CD4-positive, alpha-beta T cell treated with Interleukin-2 at 100 ng/mL for 4 hours (primary cell): ENCODE results near the gene COX4I2.
"Not testable (repeated sequence)": the region's sequence is repeated elsewhere in the genome, so short reads cannot be mapped to it uniquely, and the experiment has no call there.

ENCODE experiments used
- DNase-seq: peaks from one replicate; pipeline ENCODE4 v3.0.0-alpha.2; 2020; ENCODE audit warnings: low spot score

The COX4I2 gene

DNA sequence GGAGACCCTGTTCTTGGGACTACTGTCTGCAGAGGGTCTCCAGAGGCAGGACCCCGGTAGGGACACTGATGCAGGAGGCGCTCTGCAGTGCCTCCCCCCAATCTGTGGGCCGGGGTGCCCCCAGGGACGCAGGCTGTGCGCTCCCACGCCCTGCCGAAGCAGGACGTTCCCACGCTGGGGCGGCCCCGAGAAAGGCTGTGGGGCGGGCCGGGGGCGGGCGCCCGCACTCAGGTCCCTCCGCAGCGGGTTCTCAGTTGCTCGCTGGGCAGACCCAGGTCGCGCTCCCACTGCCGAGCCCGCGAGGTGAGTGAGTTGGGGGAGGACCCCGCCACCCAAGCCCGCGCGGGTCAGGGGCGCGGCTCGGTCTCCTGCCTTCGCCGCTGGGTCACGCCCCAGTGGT, at the start of gene COX4I2:
TSS of gene COX4I2 (plus strand) at position 253 of the 400 bp plus-strand sequence. CDS start 1,106 bp downstream, outside the sequence.
- no peak for DNase-seq

DNA sequence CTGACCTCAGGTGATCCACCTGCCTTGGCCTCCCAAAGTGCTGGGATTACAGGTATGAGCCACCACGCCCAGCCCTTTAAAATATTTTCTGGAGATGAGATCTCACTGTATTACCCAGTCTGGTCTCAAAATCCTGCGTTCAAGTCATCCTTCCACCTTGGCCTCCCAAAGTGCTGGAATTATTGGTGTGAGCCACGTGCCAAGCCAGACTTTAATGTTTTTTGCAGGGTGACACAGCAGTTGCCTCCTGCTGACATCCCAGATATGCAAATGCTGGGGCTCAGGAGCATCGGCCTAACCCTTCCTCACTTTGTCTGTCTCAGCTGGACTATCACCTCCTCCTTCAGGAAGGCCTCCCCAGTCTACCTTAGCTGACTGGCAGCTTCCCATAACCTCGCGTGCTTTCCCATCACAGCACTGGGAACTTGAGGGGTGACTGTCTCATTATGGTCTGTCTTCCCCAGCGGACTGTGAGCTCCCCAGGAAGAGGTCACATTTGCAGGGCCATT, 46.9 kb upstream of the COX4I2 start:
- DNase-seq: no peak

DNA sequence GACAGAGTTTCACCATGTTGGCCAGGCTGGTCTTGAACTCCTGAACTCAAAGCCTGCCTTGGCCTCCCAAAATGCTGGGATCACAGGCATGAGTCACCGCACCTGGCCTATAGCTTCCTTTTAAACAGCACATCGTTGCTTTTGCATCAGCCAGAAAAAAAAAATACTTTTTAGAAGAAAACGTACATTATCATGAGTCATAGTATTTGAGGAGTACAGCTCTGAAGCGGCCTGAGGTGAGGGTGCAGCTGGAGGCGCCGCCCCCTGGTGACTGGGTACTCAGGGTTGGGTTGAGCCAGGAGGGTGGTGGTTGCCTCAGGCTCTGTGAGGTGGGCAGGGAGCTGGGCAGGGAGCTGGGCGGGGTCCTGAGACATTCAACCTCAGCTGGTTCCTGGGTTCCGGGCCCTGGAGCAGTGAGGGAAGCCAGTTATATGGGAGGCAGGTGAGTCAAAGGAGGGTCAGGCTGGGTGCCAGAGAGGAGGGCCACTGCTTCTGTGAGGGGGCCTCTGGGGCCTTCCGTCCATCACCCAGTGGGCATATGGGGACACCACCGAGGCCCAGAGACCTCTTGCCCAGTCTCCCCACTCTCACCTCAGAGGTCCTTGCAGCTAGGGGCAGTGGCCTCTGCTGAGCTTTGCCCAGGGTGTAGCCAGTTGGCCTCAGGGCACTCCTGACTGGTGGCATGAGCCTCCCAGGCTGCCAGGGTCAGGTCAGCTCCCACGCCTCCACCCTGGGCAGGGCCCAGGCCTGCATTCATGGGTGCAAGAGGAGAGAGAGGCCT, 44.3 kb upstream of the COX4I2 start:
- no peak for DNase-seq

DNA sequence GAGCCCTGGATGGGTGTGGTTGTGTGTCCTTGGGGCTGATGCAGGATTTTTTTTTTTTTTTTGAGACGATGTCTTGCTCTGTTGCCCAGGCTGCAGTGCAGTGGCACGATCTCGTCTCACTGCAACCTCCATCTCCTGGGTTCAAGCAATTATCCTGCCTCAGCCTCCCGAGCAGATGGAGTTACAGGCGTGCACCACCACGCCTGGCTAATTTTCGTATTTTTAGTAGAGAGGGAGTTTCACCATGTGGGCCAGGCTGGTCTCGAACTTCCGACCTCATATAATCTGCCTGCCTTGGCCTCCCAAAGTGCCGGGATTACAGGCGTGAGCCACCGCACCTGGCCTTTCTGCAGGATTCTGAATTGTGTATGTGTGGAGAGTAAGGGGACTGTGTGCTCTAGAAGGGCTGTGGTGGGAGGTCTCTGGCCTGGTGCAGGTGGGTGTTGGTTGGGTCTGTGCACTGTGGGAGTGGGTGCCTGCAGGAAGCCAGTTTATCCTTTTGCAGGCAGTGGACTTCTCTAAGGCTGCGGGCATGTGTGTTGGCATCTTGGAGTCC, 43.6 kb upstream of the COX4I2 start:
- DNase-seq: no peak

DNA sequence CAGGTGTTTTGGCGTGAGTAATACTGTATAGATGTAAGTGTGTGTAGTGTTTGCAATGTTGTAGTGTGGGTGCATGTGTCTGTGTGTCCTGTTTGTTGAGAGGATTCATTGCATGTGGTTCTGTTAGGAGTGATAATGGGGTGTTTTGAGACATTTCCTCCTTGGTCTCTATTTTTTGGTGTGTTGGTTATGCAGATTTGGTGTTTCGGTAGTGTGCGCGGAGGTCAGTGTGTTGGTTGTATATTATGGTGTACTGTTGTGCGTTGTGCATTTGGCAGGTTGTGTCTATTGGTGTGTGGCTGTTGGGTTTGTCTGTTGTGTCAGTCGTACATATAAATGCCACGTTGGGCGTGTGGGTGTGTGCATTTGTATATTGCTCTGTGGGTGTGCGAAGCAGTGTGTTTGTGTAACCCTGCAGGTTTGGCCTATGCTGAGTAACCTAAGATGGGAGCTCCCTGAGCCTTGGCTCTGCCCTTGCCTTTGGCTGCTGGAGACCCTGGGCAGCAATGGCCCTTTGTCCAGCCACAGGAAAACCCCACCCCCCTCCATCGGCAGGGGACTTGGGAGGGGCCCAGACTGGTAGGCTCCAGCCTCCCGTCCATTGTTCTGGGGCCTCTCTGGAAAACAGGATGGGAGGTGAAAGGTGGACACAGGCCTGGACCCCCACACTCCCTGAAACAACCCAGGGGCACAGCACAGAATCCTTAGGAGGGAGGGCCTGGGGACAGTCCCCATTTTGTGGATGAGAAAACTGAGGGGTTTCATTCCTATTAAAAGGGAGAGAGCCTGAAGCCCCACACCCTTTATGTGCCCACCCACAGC, 42.9 kb upstream of the COX4I2 start:
- no peak for DNase-seq

DNA sequence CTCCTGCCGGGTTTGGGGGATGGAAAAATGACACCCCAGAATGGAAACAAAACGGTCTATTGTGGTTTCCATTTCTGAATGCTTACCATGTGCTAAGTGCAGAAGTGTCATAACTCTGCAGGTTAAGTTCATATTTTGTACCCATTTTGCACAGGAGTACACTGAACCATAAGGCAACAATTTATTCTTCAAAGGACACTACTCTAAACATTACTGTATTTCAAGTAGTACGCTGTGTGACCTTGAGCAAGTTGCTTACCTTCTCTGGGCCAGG, 42.4 kb upstream of the COX4I2 start:
- DNase-seq: no peak

DNA sequence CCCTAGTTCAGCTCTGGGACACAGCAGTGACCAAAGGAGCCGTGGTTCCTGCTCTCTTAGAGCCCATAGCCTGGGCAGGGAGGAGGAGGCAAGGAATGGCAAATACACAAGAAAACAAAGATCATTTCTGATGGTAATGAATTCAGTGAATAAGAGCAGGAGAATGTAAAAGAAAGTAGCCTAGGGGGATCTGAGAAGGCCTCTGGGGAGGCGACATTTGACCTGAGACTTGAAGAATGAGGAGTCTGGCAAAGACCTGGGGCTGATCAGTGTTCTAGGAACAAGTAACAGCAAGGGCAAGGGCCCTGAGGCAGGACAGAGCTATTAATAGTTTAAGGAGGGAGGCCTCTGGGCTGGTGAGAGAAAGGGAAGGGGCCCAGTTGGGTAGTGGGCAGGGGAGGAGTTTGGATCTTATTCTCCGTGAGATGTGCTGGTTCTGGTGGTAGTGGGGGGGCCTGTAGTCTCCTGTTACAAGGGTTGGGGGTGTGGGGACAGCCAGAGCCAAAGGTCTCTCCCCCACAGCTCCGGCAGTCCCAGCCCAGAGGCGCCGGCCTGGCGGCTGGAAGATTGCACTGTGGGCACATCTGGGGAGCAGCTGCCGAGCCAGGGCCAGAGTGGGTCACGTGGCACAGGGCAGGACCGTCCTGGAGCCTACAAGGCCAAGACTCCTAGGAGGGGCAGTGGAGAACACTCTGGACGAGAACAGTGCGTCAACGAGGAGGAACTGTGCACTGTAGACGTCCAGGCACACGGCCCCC, 41.9 kb upstream of the COX4I2 start:
- no peak for DNase-seq

DNA sequence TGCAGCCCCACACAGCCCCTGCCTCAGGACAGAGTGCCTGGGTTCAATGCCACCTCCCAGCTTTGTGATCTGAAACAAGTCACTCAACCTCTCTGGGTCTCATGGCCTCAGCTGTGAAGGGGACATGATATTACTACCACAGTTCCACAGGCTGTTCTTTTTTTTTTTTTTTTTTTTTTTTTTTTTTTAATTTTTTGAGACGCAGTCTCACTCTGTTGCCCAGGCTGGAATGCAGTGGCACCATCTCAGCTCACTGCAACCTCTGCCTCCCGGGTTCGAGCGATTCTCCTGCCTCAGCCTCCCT, 41.3 kb upstream of the COX4I2 start:
- not testable (repeated sequence) for DNase-seq

DNA sequence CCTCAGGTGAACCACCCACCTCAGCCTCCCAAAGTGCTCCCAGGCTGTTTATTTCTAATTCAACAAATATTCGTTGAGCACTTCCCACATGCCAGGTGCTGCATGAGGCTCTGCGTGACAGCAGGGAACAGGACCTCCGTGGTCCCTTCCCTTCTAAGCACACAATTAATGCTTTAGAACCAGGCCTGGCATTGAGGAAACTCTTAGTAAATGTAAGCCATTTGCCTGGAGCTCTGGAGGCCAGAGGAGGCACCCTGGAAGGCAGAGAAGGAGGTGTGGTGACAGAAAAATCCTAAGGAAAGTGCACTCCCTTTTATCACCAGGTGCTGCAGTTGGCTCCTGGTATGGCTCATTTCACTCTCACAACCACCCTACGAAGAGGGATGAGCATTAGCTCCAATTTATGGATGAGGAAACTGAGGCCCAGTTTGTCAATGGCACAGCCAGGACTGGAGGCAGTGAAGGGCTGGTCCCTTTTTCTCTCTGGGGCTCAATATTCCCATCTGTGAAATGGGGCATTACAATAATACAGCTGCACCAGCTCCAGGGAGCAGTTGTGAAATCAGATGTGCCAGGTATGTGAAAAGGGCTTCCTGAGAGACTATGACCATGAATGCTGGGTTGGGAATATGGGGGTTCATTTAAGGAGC, 40.8 kb upstream of the COX4I2 start:
- DNase-seq: no peak

DNA sequence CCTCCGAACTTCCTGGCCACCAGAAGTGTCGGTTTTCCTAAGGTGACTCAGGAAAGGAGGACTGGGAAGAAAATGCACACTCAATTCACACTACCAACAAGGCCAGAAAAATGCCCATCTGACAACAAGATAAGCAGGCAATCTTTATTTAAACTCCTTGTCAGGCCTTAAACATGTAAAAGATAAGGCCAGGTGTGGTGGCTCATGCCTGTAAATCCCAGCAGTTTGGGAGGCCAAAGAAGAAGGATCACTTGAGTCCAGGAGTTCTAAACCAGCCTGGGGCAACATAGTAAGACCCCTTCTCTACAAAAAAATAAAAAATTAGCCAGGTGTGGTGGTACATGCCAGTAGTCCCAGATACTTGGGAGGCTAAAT, 40.2 kb upstream of the COX4I2 start:
- no peak for DNase-seq

DNA sequence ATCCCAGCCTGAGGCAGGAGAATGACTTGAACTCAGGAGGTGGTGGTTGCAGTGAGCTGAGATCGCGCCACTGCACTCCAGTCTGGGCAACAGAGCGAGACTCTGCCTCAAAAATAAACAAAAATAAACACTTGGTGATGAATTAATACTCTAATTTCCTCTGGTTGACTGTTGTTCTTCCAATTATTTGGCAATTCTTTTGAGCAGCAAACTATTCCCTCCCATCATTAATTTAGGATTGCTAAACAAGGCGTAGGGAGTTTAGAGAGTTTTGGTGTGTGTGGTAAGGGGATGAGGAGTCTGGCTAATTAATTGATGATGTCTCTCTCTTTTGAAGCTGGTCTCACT, 35.3 kb upstream of the COX4I2 start:
- DNase-seq: no peak

DNA sequence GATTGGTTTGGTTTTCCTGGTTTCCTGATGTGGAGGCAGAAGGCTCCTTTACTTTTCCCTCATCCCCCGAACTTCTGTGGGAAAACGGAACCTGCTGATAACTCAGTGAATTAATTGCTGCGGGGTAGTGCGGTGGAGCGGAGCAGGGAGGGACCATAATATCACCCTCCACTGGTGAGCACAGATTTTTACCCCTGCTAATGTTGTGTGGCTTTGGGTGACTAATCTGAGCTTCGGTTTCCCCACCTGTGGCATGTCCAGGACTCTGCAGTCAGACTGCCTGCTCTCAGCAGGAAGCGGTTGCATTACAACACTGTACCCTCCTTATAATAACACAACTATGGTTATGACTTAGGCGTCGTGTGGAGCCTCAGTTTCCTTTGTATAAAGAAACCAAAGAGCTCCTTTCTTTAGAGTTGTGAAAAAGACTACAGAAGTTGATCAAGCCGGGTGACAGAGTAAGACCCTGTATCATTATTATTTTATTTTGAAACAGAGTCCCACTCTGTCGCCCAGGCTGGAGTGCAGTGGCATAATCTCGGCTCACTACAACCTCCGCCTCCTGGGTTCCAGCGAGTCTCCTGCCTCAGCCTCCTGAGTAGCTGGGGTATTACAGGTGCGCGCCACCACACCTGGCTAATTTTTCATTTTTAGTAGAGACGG, 34.8 kb upstream of the COX4I2 start:
- peak; percentile 66 for DNase-seq

DNA sequence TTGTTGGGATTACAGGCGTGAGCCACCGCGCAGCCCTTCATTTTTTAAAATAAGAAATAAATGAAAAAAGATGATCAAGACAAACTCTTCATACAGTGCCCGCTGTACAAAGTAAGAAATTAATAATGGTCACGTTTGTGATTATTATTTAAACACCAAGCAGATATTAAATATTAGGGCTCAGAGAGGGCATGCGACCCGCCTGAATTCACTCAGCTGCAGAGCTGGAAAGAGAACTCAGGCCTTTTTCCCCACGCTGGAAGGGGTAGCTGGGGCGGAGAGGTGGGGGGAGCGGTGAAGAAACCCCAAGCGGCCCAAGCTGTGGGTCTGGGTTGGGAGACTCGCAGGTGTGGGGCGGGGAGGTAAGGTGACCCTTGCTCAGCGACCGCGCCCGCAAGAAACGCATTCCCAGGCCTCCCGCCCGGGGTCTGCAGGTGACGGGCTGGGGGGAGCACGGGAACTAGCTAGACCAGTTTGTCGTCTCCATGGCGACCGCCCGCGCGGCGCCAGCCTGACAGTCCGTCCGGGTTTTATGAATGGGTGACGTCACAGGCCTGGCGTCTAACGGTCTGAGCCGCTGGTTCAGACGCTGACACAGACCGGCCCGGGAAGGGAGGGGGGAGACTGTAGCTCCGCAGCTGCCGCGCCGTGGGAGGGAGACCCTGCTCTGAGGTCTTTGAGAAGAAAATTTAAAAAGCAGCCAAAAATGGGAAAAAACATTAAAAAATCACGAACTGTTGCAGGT, 33.7 kb upstream of the COX4I2 start:
- peak; percentile 78 for DNase-seq

DNA sequence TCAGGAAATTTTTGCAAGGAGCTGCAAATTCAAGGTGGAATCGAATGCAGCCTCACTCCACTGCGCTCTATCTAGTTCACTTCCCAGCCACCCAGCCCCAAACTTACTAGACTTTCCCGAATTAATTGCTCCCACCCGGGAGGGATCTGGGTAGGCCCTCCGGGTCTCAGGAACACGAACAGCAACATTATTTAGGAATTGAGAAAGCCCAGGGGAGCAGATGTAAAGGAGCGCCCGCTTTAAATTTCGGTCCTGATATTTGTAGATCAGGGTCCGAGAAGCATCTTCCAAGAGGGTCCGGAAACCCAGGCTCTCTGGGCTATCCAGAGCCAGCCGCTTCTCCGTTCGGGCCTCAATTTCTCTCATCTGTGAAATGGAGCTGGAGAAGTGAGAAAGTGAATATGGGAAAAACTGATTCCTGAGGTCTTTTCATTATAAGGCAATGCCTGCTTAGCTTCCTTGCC, 33.1 kb upstream of the COX4I2 start:
- no peak for DNase-seq

DNA sequence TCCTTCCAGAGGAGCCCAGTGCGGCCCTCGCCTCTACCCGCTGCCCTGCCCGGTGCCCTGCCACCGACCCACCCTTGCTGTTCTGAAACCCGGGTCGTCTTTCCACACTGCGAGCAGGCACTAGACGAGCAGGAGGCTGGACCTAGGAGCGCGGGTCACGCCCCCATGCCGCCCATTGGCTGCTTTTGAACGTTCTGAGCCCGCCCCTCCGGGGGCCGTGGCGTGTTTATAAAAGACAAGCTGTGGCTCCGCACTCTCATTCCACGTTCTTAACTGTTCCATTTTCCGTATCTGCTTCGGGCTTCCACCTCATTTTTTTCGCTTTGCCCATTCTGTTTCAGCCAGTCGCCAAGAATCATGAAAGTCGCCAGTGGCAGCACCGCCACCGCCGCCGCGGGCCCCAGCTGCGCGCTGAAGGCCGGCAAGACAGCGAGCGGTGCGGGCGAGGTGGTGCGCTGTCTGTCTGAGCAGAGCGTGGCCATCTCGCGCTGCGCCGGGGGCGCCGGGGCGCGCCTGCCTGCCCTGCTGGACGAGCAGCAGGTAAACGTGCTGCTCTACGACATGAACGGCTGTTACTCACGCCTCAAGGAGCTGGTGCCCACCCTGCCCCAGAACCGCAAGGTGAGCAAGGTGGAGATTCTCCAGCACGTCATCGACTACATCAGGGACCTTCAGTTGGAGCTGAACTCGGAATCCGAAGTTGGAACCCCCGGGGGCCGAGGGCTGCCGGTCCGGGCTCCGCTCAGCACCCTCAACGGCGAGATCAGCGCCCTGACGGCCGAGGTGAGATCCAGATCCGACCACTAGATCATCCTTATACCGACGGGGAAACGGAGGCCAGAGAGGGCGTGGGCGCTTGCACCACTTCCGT, 32.4 kb upstream of the COX4I2 start, which contains the start of gene ID1:
TSS of gene ID1 (plus strand) at position 259 of the 871 bp plus-strand sequence. CDS start at position 358, 99 bp downstream.
- peak; percentile 88 for DNase-seq

DNA sequence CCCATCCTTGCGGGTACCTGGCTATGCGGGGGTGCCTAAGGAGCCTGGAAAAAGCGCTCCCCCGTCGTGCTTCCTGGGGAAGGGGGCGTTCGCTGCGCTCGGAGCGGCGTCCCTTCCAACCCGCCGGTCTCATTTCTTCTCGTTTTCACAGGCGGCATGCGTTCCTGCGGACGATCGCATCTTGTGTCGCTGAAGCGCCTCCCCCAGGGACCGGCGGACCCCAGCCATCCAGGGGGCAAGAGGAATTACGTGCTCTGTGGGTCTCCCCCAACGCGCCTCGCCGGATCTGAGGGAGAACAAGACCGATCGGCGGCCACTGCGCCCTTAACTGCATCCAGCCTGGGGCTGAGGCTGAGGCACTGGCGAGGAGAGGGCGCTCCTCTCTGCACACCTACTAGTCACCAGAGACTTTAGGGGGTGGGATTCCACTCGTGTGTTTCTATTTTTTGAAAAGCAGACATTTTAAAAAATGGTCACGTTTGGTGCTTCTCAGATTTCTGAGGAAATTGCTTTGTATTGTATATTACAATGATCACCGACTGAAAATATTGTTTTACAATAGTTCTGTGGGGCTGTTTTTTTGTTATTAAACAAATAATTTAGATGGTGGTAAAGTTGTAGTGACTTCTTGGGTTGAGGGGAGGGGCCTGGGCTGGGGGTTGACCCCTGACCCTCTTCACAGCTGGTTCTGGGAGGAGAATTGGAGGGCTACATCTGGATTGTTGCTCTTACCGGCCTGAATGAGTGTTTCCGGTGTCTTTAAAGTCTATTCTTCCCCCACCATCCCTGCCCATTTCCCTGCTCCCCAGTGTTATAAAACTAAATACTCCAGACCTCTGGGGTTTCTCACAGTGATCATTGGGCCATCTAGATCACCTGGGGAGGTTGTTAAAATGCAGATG, 31.6 kb upstream of the COX4I2 start:
- DNase-seq: no peak

DNA sequence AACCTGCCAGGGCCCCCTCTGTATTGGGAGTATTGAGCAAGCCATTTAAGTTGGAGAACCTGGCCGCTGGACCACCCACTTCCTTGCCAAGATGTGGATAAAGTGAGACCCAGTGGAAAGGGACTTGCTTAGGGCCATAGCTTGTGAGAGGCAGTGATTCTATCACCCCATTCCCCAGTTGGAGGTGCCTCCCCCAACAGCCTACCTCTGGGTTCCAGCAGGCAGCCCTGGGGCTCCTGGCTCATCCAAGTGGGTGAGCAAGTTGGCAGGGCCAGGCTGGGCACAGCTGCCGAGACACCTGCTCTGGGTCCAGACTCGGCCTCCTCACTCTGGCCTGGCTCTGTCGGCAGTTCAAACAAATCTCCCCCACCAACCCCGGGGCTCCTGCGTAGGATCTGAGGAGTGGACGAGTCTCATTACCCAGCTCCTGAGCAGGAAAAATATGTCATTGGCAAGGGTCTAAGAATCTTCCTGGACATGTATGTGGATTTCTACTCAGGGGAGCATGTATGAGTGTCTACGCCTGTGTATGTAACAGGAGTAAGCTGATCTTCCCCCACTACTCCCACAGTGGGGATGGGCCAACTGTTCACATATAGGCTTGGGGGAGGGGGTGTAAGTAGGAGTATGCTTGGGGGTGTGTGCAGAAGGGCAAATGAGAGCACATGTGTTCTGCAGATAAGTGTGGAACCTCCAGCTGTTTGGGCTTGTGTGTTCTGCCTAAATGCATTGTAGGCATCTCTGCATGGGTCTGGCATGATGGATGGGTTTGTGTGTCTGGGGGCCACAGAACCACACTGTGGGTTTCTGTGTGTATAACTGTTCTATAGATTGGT, 30.7 kb upstream of the COX4I2 start:
- DNase-seq: no peak
